HG03139 (cell line): ENCODE results near the gene NPY4R.
"Not testable (repeated sequence)": the region's sequence is repeated elsewhere in the genome, so short reads cannot be mapped to it uniquely, and the experiment has no call there.

Source experiments
- ATAC-seq: cut with Tn5 transposase; IDR thresholded peaks from one replicate; pipeline ENCODE4 v1.9.1; 2021; ENCODE audit not compliant: unreplicated experiment

Gene NPY4R

DNA sequence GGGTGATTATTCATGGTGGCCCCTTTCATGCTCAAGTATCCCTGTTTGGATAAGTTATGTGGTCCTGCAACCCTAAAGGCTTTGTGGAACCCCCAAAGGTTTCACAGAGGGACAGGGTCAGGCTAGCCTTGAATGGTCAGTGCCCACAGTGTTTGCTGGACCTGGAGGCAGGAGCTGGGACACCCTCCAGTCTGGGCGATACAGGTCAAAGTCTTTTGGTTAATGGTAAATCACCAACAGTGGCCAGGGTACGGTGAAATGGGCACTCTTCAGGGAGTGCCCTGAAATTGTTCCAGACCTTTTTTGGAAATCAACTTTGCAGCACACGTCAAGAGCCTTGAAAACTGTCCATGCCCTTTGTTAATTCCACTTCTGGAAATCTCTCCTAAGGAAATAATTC, 8.7 kb downstream of the NPY4R start:
- not testable (repeated sequence) for ATAC-seq

DNA sequence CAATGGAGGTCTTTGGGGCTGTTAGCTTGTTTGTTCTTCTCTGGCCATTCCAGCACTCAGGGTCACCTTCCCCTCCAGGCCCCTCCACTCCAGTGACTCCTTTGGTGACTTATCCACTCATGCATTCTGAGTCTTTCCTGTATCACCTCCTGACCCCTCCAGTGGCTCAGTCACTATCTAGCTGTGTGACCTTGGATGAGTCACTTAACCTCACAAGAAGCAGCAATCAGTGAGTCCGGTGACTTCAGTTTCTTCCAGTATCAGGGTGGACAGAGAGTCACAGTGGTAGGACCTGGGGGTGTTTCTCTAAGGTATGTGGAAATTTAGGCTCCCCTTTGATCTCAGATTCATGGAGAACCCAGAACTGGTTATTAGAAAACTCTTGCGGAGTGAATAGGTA, 9.8 kb downstream of the NPY4R start:
- not testable (repeated sequence) for ATAC-seq

GRCh38 chr10:46451365-46451764, 14.4 kb downstream of the NPY4R start:
- ATAC-seq: not testable (repeated sequence)

DNA sequence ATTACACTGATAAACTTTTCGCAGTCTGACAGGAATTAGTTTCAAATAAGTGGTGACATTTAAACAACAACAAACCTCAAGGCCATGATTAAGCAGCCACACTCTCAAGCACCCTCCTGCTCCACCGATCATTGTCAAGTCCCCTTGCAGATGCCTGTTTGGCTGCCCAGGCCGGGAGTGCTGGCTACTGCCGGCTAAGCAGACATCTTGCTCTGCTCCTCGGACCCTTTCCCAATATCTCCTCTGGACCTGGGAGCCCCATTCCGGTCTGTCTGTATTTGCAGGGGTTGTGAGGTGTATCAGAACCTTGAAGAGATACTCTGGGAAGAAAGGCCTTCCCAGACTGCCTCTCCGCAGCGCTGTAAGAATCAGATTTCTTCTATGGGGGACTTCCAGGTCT, 14.9 kb downstream of the NPY4R start:
- ATAC-seq: not testable (repeated sequence)

DNA sequence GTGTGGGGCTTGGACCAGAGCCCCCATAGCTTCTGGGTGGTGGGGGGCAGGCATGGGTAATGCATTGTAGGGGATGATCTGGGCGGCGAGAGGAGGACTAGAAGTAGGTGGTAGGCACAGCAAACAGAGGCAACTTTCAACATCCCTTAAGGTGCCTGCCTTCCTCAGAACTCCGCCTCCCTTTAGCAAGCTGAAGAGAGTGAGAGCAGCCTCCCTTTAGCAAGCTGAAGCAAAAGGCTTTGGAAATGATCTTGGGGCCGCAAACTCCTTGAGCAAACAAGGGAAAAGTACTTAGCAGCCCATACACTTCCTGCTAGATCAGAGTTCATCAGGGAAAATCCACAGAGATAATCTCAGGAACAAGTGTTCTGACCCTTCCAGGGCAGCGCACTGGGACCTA, 18.3 kb downstream of the NPY4R start:
- not testable (repeated sequence) for ATAC-seq

DNA sequence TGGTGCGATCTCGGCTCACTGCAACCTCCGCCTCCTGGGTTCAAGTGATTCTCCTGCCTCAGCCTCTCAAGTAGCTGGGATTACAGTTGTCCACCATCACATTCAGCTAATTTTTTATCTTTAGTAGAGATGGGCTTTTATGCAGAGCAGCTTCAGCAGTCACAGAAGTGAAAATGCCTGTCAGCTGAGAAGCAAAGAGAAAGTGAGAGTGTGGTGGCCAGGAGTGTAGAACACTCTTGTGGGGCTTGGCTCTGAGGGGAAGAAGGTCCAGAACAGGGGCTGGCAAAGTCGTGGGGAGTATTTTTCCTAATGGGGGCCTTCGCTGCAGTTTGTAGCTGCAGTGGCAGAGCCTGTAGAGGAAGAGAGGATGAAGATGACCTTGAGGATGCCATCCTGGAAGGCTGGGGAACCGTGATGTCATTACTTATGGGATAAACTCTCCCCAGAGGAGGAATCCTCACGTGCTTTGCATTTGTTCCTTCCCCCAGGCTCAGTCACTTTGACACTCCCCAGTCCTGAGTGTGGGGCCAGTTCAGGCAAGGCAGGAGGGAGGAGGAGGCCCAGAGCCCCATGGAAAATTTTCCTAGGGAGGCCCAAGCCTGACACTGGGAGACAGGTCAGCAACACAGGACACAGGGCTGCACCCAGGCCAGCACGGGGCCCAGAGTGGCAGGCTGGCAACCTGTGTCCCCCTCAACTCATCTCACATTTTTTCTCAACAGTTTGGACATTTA, 20.2 kb downstream of the NPY4R start:
- not testable (repeated sequence) for ATAC-seq

- not testable (repeated sequence) for ATAC-seq
Observed at GRCh38 chr10:46443422-46443821, 22.3 kb downstream of the NPY4R start.

- not testable (repeated sequence) for ATAC-seq
Observed at GRCh38 chr10:46442706-46443275, 23.0 kb downstream of the NPY4R start.

DNA sequence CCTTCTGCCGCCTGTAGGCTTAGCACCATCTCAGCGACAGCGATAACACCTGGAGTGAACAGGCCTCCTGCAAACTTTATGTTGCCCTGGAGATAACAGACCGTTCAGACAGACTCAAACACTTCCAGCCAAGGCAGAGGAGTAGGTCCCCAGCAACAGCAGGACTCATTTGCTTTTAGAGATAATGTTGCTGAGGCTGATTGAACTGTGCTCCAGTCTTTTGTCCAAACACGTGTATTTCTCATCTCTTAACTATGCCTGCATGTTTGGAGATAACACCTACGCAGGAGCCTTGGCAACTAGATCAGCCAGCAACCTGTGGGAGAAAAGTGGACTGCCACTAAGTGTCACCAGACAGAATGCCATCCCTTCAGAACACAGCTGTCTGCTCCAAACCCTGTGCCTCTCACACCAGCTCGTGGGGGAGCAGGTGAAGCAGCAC, 23.9 kb downstream of the NPY4R start:
- not testable (repeated sequence) for ATAC-seq

GRCh38 chr10:46440942-46441341, 24.8 kb downstream of the NPY4R start:
- ATAC-seq: not testable (repeated sequence)

- ATAC-seq: not testable (repeated sequence)
Observed at GRCh38 chr10:46423550-46423949, 42.2 kb downstream of the NPY4R start.

GRCh38 chr10:46419570-46420379, 46.0 kb downstream of the NPY4R start:
- ATAC-seq: not testable (repeated sequence)

DNA sequence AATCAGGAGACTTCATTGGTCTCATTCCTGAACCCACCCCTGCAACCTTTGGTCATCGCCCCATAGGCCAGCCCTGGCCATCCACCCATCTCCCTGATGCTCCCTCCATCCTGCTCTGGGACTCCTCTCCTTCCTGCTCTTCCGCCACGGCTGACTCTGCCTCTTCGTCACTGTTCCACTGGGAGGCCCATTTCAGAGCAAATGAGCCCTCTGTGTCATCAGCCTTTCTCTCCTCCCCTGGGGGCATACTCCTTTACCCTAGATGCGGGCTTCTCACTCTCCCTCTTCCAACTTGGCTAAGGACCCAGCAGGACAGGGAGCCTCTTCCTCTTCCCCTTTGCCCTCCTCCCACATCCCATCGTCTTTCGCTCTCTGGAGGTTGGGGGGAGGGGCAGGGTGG, 47.5 kb downstream of the NPY4R start:
- ATAC-seq: not testable (repeated sequence)

DNA sequence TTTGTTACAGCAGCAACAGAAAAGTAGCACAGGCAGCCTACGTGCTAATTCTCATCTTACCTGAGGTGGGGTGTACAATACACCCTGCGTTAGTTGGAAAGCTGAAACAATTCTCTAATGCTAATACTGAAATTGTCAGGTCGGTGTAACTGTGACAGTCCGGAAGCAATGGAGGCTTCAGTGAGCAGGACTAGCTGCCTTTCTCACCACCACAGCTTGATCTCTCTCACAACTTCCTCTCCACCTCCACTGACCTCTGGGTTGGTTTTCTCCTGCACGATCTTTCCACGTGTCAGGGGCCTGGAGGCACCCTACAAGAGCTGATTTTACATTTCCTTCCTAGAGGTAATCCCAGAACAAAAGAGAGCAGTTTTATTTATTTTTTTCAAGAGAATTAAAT, 50.5 kb downstream of the NPY4R start:
- not testable (repeated sequence) for ATAC-seq

DNA sequence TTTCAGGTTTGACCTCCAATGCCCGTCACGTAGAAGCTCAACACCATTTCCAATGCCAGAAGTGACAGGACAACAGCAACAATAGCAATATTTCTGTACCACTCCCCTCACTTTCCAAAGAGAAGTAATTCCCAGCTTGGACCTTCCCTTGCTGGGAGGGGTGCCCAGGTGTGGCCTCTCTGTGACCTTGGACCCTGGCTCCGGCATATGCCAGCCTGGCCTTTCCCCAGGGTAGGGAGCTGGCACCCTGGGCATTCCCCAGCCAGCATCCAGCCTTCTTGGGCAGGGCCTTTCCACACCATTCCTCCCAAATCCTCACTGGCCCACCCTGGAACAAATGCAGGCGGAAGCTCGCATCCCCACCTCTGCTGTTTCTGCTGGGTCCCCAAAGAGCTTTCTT, 53.1 kb downstream of the NPY4R start:
- not testable (repeated sequence) for ATAC-seq

DNA sequence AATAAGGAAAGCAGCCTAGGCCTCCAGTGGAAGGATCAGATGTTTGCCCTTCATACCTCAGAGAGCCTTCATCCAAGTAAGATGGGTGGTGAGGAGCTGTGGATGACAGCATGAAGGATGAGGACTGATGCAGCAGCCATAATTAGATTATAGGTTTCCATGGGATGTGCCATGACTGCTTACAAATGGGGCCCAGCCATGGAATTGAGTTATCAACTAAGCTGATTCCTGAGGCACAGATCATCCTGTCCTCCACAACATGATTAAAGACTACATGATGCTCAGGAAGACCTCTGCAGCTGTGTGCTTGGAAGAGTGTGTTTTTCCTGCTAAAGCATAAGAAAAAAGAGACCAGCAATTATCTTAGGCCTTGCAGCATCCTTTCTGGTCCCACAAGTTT, 54.6 kb downstream of the NPY4R start:
- not testable (repeated sequence) for ATAC-seq
